ENCODE measurements around the gene KRTAP4-6.
"Not testable (repeated sequence)": the region's sequence is repeated elsewhere in the genome, so short reads cannot be mapped to it uniquely, and the experiment has no call there.

KRTAP4-6 gene

DNA sequence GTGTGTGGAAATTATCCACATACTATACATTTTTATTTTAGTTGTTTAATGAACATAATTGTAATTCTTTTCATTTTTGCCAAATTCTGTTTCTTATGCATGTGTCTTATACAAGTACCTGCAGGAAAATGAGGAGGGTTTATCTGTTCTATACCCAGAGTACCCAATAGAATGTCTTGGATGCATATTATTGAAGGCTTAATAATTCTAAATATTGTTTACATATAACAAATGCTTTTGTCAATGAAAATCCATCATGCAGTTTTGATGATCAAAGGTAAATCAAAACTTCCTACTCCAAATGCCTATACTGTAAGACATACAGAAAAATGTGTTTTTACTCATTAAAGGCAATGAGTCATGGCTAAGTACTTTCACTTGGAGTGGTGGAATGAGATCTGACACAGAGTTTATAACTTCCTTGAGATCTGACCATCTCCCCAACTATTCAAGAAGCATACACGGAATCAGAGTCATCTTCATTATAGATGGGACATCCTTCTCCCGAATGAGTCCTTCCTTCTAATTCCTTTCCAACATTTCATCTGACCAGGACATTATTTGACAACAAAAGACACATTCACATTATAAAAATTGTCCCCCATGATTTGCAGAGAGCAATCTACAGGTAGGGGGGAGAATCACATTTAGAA lies 35.8 kb downstream of the KRTAP4-6 start:
- FAIRE-seq, result not testable (repeated sequence)

DNA sequence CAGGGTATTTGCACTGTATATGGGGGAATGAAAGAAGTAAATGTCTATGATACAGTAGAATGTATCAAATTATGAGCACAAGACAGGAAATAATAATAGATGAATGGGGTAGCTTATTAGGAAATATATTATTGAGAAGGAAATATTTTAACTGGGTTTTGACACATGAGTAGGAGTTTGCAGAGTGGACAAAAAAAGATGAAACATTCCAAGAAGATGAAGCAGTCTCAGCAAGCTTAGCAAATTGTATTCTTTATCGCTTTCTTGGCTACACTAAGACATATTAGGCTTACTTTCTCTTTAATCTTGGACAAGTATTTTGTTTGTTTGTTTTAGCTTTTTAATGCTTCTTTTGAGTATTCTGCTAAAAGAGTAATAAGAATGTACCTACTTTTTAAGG lies 36.4 kb downstream of the KRTAP4-6 start:
- no peak for FAIRE-seq

DNA sequence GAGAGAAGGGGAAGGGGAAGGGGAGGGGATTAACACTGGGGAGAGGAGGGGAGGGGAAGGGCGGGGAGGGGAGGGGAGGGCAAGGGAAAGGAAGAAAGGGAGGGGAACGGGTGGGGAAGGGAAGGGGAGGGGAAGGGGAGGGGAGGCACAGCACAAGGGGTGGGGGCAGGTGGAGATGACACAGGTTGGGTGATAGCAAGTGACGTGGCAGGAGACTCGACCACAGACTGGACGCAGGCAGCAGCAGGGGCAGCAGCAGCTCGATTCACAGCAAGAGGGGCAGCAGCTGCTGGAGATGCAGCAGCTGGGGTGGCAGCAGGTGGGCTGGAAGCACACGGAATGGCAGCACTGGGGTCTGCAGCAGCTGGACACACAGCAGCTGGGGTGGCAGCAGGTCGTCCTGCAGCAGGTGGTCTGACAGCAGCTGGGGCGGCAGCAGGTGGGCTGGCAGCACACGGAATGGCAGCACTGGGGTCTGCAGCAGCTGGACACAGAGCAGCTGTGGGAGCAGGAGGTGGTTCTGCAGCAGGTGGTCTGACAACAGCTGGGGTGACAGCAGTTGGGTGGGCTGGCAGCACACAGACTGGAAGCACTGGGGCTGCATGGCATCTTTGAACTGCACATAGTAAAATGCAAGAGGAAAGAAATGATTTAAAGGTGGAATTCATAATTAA lies 38.6 kb downstream of the KRTAP4-6 start, which contains the start of gene KRTAP4-16:
Gene KRTAP4-16 (minus strand): TSS at position 624 of the 674 bp plus-strand sequence. CDS start 0 bp downstream, at position 624.
- FAIRE-seq, result no peak

DNA sequence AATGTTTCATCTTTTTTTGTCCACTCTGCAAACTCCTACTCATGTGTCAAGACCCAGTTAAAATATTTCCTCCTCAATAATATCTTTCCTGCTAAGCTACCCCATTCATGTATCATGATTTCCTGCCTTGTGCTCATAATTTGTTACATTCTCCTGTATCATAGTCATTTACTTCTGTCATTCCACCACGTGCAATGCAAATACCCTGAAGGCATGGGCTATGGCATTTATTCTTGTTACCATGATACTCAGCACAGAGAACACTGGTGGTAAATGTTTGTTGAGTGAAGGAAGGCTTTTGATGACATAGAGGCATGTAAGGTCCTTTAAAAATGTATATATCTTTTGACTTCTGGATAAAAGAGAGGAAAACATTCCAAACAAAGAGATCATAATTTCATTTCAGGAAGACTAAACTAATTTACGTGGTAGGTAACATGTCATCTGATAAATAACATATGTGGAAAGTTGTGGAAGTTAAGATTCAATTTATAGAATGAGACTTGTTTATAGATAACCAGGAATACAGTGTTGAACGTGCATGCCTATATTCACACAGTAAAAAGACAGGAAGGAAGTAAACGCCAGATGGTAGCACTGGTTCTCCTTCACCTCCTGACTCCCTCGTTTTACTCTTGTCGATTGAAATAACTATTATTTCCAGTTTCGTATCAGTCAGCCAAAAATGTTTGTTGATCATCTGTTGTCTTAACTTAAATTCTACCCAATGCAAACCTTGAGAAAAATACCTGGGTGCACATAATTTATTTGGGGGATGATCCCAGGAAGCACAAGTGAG lies 40.5 kb downstream of the KRTAP4-6 start:
- not testable (repeated sequence) for FAIRE-seq

DNA sequence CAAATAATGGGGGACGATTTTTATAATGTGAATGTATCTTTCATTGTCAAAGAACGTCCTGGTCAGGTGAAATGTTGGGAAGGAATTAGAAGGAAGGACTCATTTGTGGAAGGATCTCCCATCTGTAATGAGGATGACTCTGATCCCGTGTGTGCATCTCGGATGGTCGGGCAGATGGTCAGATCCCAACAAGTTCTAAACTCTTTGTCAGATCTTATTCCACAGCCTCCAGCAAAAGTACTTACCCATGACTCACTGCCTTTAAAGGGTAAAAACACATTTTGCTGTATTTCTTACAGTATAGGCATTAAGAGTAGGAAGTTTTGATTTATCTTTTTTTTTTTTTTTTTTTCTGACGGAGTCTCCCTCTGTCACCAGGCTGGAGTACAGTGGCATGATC lies 41.9 kb downstream of the KRTAP4-6 start:
- no peak for FAIRE-seq

DNA sequence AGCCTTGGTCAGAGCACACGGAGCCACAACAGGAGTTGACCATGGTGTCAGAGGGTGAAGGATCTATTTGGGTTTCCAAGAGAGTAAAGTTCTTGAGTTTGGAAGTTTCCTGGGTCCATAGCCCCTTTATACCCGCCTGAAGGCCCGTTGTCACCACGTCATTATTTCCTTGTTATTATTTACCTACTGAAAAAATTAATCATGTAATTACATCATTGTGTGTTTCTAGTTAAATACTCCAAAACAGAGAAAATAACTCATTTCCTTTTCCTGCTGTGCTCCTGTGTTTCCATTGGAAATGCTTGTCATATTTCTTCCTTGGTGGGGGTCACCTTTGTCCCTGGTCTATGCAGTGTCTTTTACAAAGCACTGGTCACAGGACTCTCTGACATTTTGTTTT lies 42.3 kb downstream of the KRTAP4-6 start, which contains the start of gene KRTAP4-8:
Gene KRTAP4-8 (minus strand): TSS at position 101 of the 400 bp plus-strand sequence. CDS start 58 bp downstream, at position 43.
- FAIRE-seq, result no peak

DNA sequence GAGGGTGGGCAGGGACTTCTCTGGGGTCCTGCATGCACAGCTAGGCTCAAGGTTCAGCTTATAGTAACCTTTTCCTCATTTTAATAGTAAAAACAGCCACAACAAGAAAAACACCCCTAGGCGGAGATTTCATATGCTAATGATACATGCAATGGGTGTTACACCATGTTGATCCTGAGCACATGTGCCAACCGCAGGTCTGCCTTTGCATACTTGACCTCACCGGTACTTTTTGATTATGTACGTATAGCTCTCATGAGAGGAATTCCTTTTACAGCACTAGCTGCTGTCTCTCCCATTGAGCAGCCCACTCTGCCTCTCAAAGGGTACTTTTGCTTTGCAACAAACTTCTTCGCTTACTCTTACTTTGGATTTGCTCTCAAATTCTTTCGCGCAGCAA lies 44.3 kb downstream of the KRTAP4-6 start:
- FAIRE-seq, result no peak
